HepG2 (cell line): Measurements from ENCODE around the gene PLXDC2. TPM values are rescaled to one million over a fixed set of nuclear protein-coding genes. Genes with fewer than 3 reads are reported as not detected.
"Not testable (repeated sequence)": the region's sequence is repeated elsewhere in the genome, so short reads cannot be mapped to it uniquely, and the experiment has no call there.

Source experiments
- ATAC-seq: fragments of 200-7000 bp; cut with Tn5 transposase; 3 replicates; pipeline ENCODE4 v1.9.1; 2020; ENCODE audit warnings: mild to moderate bottlenecking, moderate library complexity
- BruUV-seq: library from RNA; stranded (reverse); fragments of 400-500 nt; replicated peaks from 2 replicates; lab custom pipeline; 2021; lab: Mats Ljungman, UMichigan
- CTCF ChIA-PET: fragments of 300-600 bp; formaldehyde crosslinking; extraction: SDS; loops from one replicate; lab custom pipeline; 2021; ENCODE audit warnings: low total read pairs, inconsistent platforms, low intra/inter-chr PET ratio; lab: Yijun Ruan, JAX
- POLR2A ChIA-PET: fragments of 350-600 bp; sonication (Branson Sonifier 250); formaldehyde crosslinking; loops from one replicate; lab custom pipeline; 2020; ENCODE audit warnings: antibody characterized with exemption, inconsistent platforms; lab: Yijun Ruan, JAX
- DNase-seq: peaks from one replicate; pipeline ENCODE4 v3.0.0-alpha.2; 2015; ENCODE audit warnings: low spot score
- FAIRE-seq: peaks from 3 replicates; lab custom pipeline; 2011; peaks lifted over from hg19 to GRCh38; lab: Jason Lieb, UNC
- H2AFZ ChIP-seq: one replicate; pipeline ENCODE4 v1.6.1; 2011; ENCODE audit warnings: low read length, inconsistent platforms
- H3K27ac ChIP-seq: fragments of 300-600 bp; 3 replicates; pipeline ENCODE4 v1.8.0; 2011; ENCODE audit warnings: mixed run types, mild to moderate bottlenecking, mixed read lengths, low read length, inconsistent platforms; ENCODE audit not compliant: insufficient read depth; ENCODE audit errors: extremely low read length
- H3K27me3 ChIP-seq, 2 experiments: fragments of 200-600 bp in 1 of 2; 2 replicates in 1 of 2; 3 replicates in 1 of 2; pipeline versions ENCODE4 v1.6.0 to v1.8.0; 2011; ENCODE audit warnings: low read length in 2 of 2, mild to moderate bottlenecking in 2 of 2, moderate library complexity in 2 of 2, inconsistent platforms in 1 of 2; ENCODE audit not compliant: insufficient read depth in 2 of 2, control insufficient read depth in 1 of 2
- H3K36me3 ChIP-seq, 2 experiments: fragments of 200-600 bp in 1 of 2; replicated peaks in 1 of 2; 2 replicates in 1 of 2; 3 replicates in 1 of 2; pipeline versions ENCODE4 v1.5.1 to v1.8.0; 2011; ENCODE audit warnings: low read length in 2 of 2, inconsistent platforms in 1 of 2; ENCODE audit not compliant: insufficient read depth in 2 of 2, control insufficient read depth in 1 of 2
- H3K4me1 ChIP-seq: 2 replicates; pipeline ENCODE4 v1.5.1; 2012; ENCODE audit warnings: low read length, inconsistent platforms; ENCODE audit not compliant: insufficient read depth
- H3K4me2 ChIP-seq: 2 replicates; pipeline ENCODE4 v1.6.0; 2011; ENCODE audit warnings: low read depth, low read length, inconsistent platforms
- H3K4me3 ChIP-seq, 3 experiments: fragments of 200-600 bp in 1 of 3; sonication (generic), shearing (Covaris generic) in 1 of 3; replicated peaks in 1 of 3; 2 replicates each; pipeline ENCODE4 v1.5.1; 2011 to 2016; ENCODE audit warnings: low read length in 3 of 3, inconsistent platforms in 2 of 3, low read depth in 2 of 3, mild to moderate bottlenecking in 2 of 3, control low read depth in 1 of 3, mixed read lengths in 1 of 3; ENCODE audit not compliant: insufficient read depth in 1 of 3
- H3K79me2 ChIP-seq: one replicate; pipeline ENCODE4 v1.6.1; 2011; ENCODE audit warnings: low read length, inconsistent platforms; ENCODE audit not compliant: insufficient read depth
- H3K9ac ChIP-seq: 2 replicates; pipeline ENCODE4 v1.6.0; 2011; ENCODE audit warnings: mild to moderate bottlenecking, low read depth, low read length, inconsistent platforms; ENCODE audit not compliant: insufficient read depth
- H3K9me3 ChIP-seq: 2 replicates; pipeline ENCODE4 v1.5.1; 2012; ENCODE audit warnings: mild to moderate bottlenecking, low read length
- H4K20me1 ChIP-seq: 2 replicates; pipeline ENCODE4 v1.6.0; 2011; ENCODE audit warnings: inconsistent platforms, mild to moderate bottlenecking, low read length, moderate library complexity; ENCODE audit not compliant: insufficient read depth
- HNF4A ChIP-seq: sonication (generic); formaldehyde crosslinking; IDR thresholded peaks from 2 replicates; pipeline ENCODE4 v1.4.0; 2020; ENCODE audit warnings: missing genetic modification reagents
- HOXD1 ChIP-seq: sonication (generic); formaldehyde crosslinking; IDR thresholded peaks from 2 replicates; pipeline ENCODE4 v1.5.0; 2020; ENCODE audit warnings: missing genetic modification reagents
- TGIF2 ChIP-seq: IDR thresholded peaks from 2 replicates; pipeline ENCODE4 v1.6.1; 2016; ENCODE audit warnings: control low read depth, missing compliant biosample characterization
- ZNF101 ChIP-seq: sonication (generic); formaldehyde crosslinking; IDR thresholded peaks from 2 replicates; pipeline ENCODE4 v1.4.0; 2020; ENCODE audit warnings: mild to moderate bottlenecking, low read depth, missing genetic modification reagents, borderline replicate concordance
- ZNF496 ChIP-seq: sonication (generic); formaldehyde crosslinking; IDR thresholded peaks from 2 replicates; pipeline ENCODE4 v1.8.1; 2023; ENCODE audit warnings: mild to moderate bottlenecking, moderate library complexity, missing genetic modification reagents; ENCODE audit not compliant: insufficient replicate concordance
- WGBS: methylation state at CpG from one replicate; pipeline ENCODE4 v1.1.6; 2017; ENCODE audit warnings: low lambda C conversion rate; 5-methylcytosine and 5-hydroxymethylcytosine counted together
- in situ Hi-C: cut with HindIII; loops from 2 replicates; pipeline ENCODE4 v1.10.0; 2017; ENCODE audit warnings: low pct_unique_long_range_greater_than_20kb; ENCODE audit not compliant: extremely low pct_ligation_motif_present
- intact Hi-C: fragments of 100-400 bp; cut with micrococcal nuclease; formaldehyde crosslinking; loops from one replicate; pipeline ENCODE4 v1.10.0; 2022; ENCODE audit not compliant: unreplicated experiment
- polyA plus RNA-seq, 8 experiments: library from polyadenylated mRNA; depleted of rRNA in 3 of 8; stranded (reverse) in 7 of 8; unstranded in 1 of 8; fragments of >200 nt; fragmentation: Illumina TruSeq in 4 of 8; extraction: Trizol in 4 of 8; gene quantifications; 2 replicates each; pipeline versions ENCODE4 v1.2.1 to v1.2.3, GENCODE V29; 2011 to 2016; ENCODE audit warnings: low read depth in 4 of 8, missing spikeins in 1 of 8, mixed read lengths in 1 of 8; ENCODE audit not compliant: insufficient read depth in 1 of 8
- total RNA-seq, 5 experiments: library from RNA; depleted of rRNA; stranded (reverse); fragments of >200 nt; fragmentation: Illumina TruSeq; extraction: Trizol; gene quantifications; 2 replicates each; pipeline ENCODE4 v1.2.3, GENCODE V29; 2016; ENCODE audit warnings: low read depth in 1 of 5
- TF ChIP-seq, protein P1 (sequence below): sonication (generic); formaldehyde crosslinking; IDR thresholded peaks from 2 replicates; pipeline ENCODE4 v1.8.0; 2022; ENCODE audit warnings: missing genetic modification reagents, mild to moderate bottlenecking, moderate library complexity, borderline replicate concordance

PLXDC2 gene
- total and polyA plus RNA-seq, 2 of the 13 experiments (the other 11 are each of a cell fraction or from before 2014, with no cell fraction given), result 2.1 to 2.4 TPM

- H3K4me1 ChIP-seq, result no peaks in the 10 kb centered on the region
- in situ Hi-C loops, result no loop called here
- no peak overlapping the region for H2AFZ ChIP-seq
- H3K4me2 ChIP-seq, result no peak overlapping the region
- H3K36me3 ChIP-seq, result no peaks in the 10 kb centered on the region
- H3K4me3 ChIP-seq, result no peak overlapping the region
- POLR2A ChIA-PET, result no interaction called here
- H3K9ac ChIP-seq, result no peak overlapping the region
- CTCF ChIA-PET, result no interaction called here
- intact Hi-C loops, result no loop called here
- H3K27me3 ChIP-seq, result no peaks in the 10 kb centered on the region
- DNase-seq, result no peak
- no peaks in the 10 kb centered on the region for H3K79me2 ChIP-seq
- no TSS peak for BruUV-seq
- FAIRE-seq, result no peak
- no peak for ATAC-seq
- H3K27ac ChIP-seq, result no peak overlapping the region
- no peaks in the 10 kb centered on the region for H4K20me1 ChIP-seq
- TF ChIP-seq HOXD1 (CRISPR knock-in tag), result no peak
- H3K9me3 ChIP-seq, result no peaks in the 10 kb centered on the region
These were observed 368.9 kb downstream of the PLXDC2 start for GRCh38 chr10:20185116-20185515.

DNA sequence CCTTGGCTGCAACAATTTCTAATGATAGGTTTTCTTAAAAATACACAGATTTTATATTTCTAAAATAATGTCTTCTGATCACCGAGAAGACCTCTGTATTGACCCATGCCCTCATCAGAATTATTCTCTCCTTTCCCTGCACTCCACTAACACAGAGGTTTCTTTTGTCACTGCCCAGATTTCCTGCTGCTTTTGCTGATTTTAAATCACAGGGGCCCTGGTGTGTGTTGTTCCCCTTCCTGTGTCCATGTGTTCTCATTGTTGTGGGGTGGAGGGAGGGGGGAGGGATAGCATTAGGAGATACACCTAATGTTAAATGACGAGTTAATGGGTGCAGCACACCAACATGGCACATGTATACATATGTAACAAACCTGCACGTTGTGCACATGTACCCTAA, 375.2 kb downstream of the PLXDC2 start:
- POLR2A ChIA-PET, ATAC-seq, H3K9ac ChIP-seq, DNase-seq, H3K4me3 ChIP-seq, H3K9me3 ChIP-seq, in situ Hi-C loops, H3K4me1 ChIP-seq, H2AFZ ChIP-seq, H4K20me1 ChIP-seq, H3K36me3 ChIP-seq, H3K27ac ChIP-seq, intact Hi-C loops, BruUV-seq, FAIRE-seq, H3K4me2 ChIP-seq, H3K27me3 ChIP-seq, H3K79me2 ChIP-seq, CTCF ChIA-PET: not testable (repeated sequence)
- 29% methylated on average over 3 of the region's 3 CpGs for WGBS

DNA sequence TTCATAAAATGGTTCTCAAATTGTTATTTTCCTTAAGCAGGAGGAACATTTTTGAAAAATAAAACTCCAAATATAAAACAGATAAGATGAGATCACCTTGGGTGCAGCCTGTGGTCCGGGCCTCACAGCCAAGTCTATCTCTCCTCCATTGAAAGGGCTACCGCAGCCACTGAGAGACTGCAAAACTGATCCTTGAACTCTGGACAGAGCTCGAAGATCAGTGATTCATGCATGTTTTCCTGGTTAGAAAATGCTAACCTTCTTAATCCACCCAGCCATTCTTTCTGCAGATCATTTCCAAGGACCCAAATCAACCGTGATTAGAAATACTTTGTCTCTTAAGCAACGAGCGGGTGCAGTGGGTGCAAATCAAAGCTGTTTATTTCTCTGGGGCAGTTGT, 378.8 kb downstream of the PLXDC2 start:
- Histone ChIP-seq H4K20me1 (no peaks in the 10 kb centered on the region), H3K27me3 (no peaks in the 10 kb centered on the region; a peak in 1 of 5 replicates), H3K9ac (no peak overlapping the region), H3K4me3 (no peak overlapping the region), H3K36me3 (no peaks in the 10 kb centered on the region), H3K4me2 (no peak overlapping the region), H3K9me3 (no peaks in the 10 kb centered on the region), H3K79me2 (no peaks in the 10 kb centered on the region), H3K4me1 (no peaks in the 10 kb centered on the region), H3K27ac (no peak overlapping the region), H2AFZ (no peak overlapping the region)
- ATAC-seq (peak; percentile 41; the same call in 1 of the 3 replicates), DNase-seq (no peak), FAIRE-seq (no peak)
- WGBS, result 29% methylated on average over 6 of the region's 6 CpGs
- CTCF ChIA-PET, result no interaction called here
- POLR2A ChIA-PET, result no interaction called here
- BruUV-seq, result no TSS peak
- in situ Hi-C loops (no loop called here), intact Hi-C loops (no loop called here)
- peak; percentile 48 for TF ChIP-seq HNF4A (CRISPR knock-in tag)
- no peak for TF ChIP-seq TGIF2 (CRISPR knock-in tag)
- no peak for TF ChIP-seq ZNF496
- TF ChIP-seq, protein P1, sequence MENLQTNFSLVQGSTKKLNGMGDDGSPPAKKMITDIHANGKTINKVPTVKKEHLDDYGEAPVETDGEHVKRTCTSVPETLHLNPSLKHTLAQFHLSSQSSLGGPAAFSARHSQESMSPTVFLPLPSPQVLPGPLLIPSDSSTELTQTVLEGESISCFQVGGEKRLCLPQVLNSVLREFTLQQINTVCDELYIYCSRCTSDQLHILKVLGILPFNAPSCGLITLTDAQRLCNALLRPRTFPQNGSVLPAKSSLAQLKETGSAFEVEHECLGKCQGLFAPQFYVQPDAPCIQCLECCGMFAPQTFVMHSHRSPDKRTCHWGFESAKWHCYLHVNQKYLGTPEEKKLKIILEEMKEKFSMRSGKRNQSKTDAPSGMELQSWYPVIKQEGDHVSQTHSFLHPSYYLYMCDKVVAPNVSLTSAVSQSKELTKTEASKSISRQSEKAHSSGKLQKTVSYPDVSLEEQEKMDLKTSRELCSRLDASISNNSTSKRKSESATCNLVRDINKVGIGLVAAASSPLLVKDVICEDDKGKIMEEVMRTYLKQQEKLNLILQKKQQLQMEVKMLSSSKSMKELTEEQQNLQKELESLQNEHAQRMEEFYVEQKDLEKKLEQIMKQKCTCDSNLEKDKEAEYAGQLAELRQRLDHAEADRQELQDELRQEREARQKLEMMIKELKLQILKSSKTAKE (CRISPR knock-in tag), result no peak
- no peak for TF ChIP-seq ZNF101 (CRISPR knock-in tag)
